HL-60/S4 treated with phorbol 12-myristate 13-acetate at 8.2 ng/mL for 4 days and 3 days (cell line): Measurements from ENCODE around the gene MGAT4D.
"Not testable (repeated sequence)": the region's sequence is repeated elsewhere in the genome, so short reads cannot be mapped to it uniquely, and the experiment has no call there.

Experiments used
- in situ Hi-C: fragments of 300-500 bp; cut with MboI; formaldehyde crosslinking; loops from 2 replicates; pipeline ENCODE4 v1.15.0; 2022; ENCODE audit warnings: low sequenced_read_pairs

Gene MGAT4D

DNA sequence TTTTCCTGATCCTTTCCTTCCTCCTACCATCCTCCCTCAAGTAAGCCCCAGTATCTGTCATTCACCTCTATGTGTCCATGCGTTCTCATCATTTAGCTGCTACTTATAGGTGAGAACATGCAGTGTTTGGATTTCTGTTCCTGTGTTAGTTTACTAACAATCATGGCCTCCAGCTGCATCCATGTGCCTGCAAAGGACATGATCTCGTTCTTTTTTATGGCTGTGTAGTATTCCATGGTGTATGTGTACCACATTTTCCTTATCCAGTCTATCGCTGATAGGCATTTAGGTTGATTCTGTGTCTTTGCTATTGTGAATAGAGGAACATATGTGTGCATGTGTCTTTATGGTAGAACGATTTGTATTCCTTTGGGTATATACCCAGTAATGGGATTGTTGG, 53.7 kb downstream of the MGAT4D start:
- in situ Hi-C loops = not testable (repeated sequence)

DNA sequence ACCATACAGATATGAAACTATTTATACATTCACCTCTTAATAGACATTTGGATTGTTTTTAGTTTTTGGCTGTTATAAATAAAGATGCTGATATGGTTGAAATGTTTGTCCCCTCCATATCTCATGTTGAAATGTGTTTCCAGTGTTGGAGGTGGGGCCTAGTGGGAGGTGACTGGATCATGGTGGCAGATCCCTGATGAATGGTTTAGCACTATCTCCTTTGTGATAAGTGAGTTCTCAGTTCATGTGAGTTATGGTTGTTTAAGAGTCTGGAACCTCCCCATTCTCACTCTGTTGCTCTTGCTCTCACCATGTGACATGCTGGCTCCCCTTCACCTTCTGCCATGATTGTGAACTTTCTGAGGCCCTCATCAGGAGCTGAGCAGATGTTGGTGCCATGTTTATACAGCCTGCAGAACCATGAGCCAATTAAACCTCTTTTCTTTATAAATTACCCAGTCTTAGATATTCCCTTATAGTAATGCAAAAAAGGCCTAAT, 58.4 kb downstream of the MGAT4D start:
- in situ Hi-C loops = no loop called here

GRCh38 chr4:140427919-140428471, 70.1 kb downstream of the MGAT4D start:
- in situ Hi-C loops = no loop called here

DNA sequence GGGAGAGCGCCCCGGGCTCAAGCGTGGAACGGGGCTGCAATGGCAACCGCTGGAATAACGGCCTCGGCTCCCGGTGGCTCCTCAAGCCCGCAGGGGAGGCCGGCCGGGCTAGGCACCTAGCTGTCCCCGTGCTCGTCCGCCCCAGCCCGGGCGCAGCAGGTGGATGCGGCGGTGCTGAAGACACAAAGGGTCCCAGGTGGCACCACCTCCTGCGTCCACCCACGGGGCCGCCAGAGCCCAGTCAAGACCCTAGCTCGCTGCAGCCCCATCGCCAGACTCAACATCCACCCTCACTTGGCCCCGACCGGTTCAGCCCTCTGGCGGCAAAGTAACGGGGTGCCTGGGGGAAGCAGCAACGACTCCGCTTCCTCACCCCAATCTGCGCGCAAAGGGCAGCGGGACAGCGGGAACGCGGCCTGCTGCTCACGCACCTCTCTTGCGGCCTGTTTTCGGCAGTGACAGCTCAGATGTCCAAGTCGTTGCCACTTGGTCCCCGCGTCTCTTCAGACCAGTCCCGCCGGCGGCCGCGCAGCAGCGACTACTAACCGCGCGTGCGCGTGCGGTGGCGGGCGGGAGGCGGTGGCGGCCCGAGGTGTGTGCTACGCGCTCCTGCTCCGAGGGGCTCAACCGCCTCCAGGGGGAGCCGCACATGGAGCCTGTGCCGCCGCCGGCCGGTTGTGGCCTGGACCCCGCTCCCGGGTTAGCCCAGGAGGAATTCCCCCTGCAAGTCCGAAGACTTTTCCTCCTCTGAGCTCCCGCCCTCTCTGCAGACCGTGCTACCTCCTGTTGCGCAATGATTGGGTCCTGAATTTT, 70.8 kb downstream of the MGAT4D start, which contains the start of gene CLGN:
TSS of gene CLGN (minus strand) at position 543 of the 813 bp plus-strand sequence. CDS start 14,570 bp downstream, outside the sequence.
- in situ Hi-C loops = no loop called here

DNA sequence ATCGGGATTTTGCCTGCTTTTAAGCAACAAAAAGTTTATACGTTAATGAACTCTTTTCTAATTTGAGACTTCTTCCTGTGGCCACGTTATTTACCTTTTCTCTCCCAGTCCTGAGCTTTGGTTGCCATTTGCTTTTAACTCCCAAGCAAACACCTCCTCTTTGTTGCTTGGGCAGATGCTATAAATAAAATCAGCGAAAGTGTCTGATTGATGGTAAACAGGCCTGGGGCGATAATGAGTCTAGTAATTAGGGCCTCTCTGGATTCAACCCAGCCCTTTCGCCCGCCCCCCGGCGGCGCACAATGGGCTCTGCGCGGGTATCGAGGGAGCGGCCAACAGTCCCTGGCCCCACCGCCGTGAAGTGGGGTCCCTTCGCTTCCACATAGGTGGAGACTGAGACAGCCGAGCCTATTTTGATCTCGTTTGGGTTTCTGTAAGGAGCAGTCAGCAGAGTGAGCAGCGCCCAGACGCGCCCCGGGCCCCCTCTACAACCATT, 71.4 kb downstream of the MGAT4D start:
- in situ Hi-C loops = no loop called here

- in situ Hi-C loops = no loop called here
These were observed 75.0 kb downstream of the MGAT4D start for GRCh38 chr4:140423106-140423505.

DNA sequence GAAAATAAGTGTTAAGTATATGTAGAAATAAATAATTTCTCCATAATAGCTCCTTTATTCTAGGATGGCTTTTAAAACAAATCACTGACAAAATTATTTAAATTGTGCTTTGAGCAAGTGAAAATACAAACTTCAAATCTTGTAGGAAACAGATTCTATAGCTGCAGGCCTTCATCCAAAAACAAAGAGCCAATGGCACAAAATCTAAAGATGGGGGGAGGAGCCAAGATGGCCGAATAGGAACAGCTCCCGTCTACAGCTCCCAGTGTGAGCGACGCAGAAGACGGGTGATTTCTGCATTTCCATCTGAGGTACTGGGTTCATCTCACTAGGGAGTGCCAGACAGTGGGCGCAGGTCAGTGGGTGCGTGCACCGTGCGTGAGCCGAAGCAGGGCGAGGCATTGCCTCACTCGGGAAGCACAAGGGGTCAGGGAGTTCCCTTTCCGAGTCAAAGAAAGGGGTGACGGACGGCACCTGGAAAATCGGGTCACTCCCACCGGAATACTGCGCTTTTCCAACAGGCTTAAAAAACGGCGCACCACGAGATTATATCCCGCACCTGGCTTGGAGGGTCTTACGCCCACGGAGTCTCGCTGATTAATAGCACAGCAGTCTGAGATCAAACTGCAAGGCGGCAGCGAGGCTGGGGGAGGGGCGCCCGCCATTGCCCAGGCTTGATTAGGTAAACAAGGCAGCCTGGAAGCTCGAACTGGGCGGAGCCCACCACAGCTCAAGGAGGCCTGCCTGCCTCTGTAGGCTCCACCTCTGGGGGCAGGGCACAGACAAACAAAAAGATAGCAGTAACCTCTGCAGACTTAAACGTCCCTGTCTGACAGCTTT, 84.7 kb downstream of the MGAT4D start:
- in situ Hi-C loops = not testable (repeated sequence)

GRCh38 chr4:140408974-140409373, 89.1 kb downstream of the MGAT4D start:
- in situ Hi-C loops = no loop called here

GRCh38 chr4:140406292-140406691, 91.8 kb downstream of the MGAT4D start:
- in situ Hi-C loops = no loop called here

DNA sequence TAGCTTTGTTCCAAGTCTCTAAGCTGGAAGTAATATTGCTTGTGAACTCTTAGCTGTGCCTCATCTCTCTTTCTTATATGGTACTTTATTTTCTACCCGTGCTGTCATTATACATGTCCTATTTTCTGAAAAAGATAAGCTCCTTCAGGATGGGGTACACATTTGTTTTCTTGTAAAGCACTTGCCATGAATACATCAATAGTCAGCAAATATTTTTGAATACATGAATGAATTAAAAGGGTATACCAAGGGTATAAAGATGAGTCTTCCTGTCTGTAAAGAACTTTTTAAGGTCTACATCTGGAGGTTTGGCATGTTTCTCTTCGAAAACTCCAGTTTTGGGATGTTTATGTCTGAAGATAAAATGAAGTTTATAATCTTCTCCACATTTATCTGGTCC, 98.0 kb downstream of the MGAT4D start:
- in situ Hi-C loops = no loop called here

- in situ Hi-C loops = no loop called here
These were observed 102.4 kb downstream of the MGAT4D start for GRCh38 chr4:140395668-140396067.
